ENCODE measurements around the gene TNPO1.
"Not testable (repeated sequence)": the region's sequence is repeated elsewhere in the genome, so short reads cannot be mapped to it uniquely, and the experiment has no call there.

Gene TNPO1

DNA sequence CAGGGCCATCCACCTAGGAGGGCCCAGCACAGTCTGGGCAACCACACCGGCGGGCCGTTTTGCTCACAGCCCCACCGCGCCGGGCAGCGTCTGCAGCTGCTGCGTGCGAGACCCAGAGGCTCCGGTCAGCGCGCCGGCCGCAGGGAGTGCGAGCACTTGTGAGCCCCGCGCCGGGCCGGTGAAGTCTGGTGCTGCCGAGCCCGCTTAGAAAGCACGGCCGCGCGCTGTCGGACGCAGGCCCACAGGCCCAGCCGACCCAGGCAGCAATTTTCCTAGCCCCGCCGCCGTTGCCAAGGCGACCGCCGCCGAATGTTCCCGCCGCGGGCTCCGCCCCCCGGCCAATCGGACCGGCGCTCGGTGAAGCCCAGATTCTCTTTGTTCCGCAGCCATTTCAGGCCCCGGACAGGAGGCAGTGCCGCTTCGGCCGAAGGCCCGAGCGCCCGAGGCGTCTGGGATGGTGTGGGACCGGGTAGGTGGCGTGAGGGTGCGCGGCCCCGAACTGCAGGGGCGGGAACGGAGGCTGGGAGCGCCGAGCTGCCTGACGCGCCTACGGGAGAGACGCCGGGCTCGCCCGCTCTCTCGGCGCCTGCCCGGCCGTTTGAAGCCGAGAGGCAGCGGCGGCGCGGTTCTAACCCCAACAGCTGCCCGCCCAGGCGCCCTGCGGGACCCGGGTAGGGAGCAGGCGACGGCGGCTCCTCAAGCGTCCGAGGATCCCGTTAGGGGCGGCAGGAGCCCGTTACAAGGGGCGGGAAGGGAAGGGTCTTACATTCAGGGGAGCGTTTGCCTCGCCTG, at the start of gene TNPO1:
Gene TNPO1, plus strand, starts transcription at position 378 of the 792 bp plus-strand sequence. Its CDS starts 77 bp downstream, at position 455.
- DNase-seq (ENCODE audit: low read depth in 3 of 3, low spot score in 1 of 3), result peak; percentile 43 to 75 (median 64)

DNA sequence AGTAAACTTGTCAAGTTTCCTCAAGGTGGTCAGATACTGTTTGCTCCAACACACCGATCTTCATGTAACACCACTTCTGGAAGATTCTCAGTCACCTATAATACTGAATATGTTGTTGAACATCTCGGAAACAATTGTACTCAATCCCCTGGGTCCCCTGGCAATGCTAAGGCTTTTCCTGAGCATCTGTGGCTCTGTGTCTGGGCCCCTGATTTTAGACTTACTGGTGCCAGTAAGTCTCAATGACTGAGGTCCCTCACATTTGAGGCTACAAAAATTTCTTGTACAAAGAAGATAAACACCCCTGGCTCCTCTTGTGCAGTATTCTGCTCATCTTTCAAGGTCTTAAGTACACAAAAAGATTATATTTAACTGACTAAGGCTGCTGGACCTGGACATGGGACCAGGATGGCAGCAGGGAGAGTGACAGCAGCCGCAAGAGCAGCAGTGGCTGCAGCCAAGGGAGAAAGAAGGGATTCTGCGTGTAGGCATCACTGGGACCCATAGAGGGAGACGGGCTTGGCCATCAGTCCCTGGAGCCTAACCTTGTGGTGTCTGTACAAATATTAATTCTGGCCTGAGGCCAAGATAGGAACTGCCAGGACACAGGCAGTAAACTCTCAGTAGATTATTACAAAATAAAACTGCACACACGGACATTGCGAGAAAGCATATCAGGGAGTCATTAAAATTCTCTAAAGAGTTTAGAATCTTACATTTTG, 49.0 kb upstream of the TNPO1 start:
- no peak for DNase-seq (ENCODE audit: low read depth in 3 of 3, low spot score in 1 of 3)

DNA sequence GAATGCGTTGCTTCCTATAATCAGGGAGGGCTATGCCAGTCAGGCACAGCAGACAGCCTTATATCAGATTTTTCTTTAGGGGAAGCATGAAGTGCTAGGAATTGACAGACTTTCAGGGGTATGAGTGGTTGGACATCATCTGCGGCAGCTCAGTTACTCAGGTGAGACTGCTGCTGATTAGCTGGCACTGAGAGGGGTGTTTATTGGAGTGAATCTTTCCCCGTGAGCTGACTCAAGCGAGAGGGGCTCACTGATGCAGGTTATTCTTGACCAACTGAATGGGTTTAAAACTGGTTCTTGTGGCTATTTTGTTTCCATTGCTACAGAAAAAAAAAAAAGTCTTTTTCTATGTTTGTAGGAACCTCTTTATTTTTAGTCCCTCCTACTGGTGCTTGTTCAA, 46.2 kb upstream of the TNPO1 start:
- no peak for DNase-seq (ENCODE audit: low read depth in 3 of 3, low spot score in 1 of 3)

DNA sequence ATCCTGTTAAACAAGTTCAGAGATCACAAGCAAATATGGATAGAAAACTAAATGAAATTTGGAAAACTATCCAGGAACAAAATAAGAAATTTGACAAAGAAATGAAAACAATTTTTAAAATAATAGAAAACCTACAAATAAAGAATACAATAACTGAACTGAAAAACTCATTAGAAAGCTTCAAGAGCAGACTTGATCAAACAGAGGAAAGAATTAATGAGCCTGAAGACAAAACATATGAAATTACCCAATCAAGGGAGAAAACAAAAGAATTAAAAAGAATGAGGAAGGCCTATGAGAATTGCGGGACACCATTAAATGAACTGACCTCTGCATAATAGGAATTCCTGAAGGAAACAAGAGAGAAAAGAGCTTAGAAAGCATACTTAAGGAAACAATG, 39.8 kb upstream of the TNPO1 start:
- no peak for DNase-seq (ENCODE audit: low read depth in 3 of 3, low spot score in 1 of 3)

DNA sequence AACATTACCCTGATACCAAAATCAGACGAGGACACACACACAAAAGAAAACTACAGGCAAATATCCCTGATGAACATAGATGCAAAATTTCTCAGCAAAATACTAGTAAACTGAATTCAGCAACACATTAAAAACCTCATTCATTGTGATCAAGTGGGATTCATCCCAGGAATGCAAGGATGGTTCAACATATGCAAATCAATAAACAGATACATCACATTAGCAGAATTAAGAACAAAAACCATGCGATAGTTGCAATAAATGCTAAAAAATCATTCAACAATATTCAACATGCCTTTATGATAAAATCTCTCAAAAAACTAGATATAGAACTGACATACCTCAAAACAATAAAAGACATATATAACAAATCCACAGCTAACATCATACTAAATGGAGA, 36.9 kb upstream of the TNPO1 start:
- no peak for DNase-seq (ENCODE audit: low read depth in 3 of 3, low spot score in 1 of 3)

DNA sequence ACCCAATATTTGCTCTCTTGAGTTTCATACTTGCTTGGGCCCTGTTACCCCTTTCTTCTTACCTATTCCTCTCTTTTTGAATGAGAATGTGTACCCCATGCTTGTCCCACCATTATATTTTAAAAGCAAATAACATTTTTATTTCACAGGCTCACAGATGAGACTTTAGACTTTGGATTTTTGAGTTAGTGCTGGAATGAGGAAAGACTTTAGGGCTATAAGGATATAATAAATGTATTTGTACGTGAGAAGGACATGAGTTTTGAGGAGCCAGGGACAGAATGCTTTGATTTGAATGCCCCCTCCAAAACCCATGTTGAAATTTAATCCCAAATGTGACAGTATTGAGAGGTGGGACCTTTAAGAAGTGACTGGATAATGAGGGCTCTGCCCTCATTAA, 33.1 kb upstream of the TNPO1 start:
- no peak for DNase-seq (ENCODE audit: low read depth in 3 of 3, low spot score in 1 of 3)

DNA sequence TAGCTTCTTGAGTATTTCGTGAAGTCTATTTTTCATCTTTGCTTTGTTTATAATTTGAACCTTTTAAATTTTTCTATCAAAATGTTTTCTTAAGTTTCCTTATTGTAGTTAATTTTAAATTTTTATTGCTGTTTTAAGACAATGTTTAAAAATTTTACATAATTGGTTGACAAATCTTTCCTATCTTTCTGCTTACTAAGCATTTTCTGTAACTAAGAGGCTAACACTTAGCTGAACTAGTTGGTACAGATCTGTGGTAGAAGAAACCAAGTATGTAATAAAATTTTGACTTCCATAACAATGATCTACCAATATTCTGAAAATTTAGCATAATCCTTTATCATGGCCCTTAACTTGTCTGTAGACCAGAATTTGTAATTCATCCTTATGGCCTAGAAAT, 32.3 kb upstream of the TNPO1 start:
- DNase-seq (ENCODE audit: low read depth in 3 of 3, low spot score in 1 of 3), result no peak

DNA sequence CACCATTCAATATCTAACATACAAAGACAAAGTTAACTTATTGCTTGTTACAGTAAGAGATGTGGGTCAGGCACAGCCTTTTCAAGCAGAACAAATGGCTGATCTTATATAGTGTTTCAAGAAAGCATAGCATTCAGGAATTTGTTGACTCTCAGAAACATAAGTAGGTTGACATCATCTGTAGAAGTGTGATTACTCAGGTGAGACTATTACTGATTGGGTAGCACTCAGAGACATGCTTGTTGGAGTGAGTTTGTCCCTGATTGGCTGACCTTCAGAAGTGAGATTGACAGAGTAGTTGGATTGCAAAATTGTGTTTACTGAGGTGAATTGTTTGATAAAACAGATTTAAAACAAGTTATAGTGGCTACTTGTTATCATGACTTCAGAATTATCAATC, 30.7 kb upstream of the TNPO1 start:
- no peak for DNase-seq (ENCODE audit: low read depth in 3 of 3, low spot score in 1 of 3)

DNA sequence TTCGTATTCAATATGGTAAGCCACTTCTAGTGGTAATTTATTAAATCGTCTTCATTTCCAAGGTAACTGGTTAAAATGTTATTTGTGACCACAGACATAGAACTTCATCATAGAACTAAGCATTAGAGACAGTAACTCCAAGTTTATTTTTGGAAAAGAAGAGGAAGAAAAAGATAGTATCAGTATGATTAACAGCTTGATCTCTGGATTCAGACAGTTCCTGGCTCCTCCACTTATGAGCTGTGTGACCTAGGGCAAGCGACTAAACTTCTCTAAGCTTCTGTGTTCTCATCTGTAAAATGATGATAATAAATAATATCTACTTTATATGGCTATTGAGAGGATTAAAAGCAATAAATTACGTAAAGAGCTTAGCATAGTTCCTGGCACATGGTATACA, 29.8 kb upstream of the TNPO1 start:
- no peak for DNase-seq (ENCODE audit: low read depth in 3 of 3, low spot score in 1 of 3)

DNA sequence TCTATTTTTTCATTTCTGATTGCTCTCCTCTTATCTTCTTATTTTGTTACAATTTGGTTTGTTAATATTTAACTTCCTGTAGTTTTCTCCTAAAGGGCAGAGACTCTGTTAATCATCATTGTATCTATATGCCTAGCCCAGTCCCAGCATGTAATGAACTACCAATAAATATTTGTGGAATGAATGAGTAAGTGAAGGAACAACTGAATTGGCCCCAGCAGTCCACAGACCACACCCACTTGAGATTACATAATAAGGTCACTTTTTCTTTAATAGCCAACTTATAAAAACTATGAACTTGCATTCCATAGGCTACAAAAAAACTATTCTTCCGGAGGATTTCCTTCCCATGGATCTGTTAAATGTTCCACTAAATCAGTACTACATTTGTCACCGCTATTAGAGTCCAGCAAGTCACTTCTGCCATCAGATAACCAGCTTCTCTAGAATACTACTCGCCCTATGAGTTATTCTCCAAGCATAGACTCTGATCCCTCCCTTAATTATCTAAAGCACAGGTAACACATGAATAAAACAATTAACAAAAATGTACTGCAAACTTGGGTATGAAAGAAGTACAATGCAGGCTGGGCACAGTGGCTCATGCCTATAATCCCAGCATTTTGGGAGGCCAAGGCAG, 27.5 kb upstream of the TNPO1 start:
- no peak for DNase-seq (ENCODE audit: low read depth in 3 of 3, low spot score in 1 of 3)

DNA sequence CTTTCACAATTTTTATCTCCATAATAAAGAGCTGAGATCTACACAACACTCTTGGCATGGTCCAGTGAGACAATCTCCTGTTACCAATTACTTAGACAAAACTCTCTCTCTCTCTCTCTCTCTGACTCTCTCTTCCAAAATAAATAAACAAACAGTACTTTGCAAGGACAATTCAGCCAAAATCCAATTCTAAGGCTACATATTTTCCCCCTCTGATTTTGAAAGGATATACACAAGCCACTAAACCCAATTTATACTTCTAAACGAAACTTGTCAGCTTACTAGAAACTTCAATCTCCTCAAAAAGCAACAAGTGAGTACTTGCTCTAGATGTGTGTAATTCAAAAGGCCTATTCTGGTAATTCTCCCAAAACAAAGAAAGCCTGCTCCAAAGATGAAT, 26.3 kb upstream of the TNPO1 start:
- DNase-seq (ENCODE audit: low read depth in 3 of 3, low spot score in 1 of 3), result no peak

DNA sequence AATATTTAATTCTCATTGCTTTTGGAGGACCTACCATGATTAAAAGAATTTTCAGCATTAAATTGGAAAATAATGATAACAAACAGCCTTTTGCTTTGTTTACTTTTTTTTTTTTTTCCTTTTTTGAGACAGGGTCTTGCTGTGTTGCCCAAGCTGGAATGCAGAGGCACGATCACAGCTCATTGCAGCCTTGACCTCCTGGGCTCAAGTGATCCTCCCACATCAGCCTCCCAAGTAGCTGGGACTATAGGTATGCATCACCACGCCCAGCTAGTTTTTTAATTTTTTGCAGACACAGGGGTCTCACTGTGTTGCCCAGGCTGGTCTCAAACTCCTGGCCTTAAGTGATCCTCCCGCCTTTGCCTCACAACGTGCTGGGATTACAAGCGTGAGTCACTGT, 23.8 kb upstream of the TNPO1 start:
- DNase-seq (ENCODE audit: low read depth in 3 of 3, low spot score in 1 of 3), result not testable (repeated sequence)

DNA sequence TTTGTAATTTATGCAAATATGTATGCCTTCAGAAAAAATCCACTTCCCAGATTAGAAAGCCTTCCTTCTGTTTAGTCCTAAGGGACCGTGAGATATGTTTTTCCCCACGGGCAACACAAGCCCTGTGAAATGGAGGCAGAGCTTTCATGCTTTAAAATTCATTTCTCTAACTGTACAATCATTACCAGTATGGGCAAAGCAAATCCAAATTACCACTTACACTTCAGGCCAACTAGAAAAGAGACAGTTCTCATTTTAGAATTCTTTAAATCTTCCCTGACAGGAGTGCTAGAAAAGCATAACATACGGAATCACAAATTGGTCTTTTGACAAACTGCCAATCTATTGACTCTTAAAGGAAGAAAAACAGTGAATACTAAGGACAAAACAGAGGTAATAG, 20.5 kb upstream of the TNPO1 start:
- no peak for DNase-seq (ENCODE audit: low read depth in 3 of 3, low spot score in 1 of 3)

DNA sequence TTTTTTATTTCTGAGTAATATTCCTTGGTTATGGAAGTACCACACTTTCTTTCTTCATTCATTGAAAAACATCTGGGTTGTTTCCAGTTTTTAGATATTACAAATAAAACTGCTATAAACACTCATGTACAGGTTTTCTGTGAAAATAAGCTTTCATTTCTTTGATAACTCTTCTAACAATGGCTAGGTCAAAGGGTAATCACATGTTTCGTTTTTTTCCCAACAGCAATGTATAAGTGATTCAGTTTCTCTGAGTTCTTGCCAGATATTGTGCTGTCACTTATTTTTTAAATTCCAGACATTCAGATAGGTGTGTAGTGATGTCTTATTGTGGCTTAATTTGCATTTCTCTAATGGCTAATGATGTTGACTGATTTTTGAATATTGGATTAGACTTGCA, 16.7 kb upstream of the TNPO1 start:
- no peak for DNase-seq (ENCODE audit: low read depth in 3 of 3, low spot score in 1 of 3)

DNA sequence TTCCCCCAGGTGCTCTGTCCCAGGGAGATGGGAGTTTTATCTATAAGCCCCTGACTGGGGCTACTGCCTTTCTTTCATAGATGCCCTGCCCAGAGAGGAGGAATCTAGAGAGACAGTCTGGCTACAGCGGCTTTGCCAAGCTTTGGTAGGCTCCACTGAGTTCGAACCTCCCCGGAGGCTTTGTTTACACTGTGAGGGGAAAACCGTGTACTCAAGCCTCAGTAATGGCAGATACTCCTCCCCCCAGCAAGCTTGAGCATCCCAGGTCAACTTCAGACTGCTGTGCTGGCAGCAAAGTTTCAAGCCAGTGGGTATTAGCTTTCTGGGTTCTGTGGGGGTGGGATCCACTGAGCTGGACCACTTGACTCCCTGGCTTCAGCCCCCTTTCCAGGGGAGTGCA, 7.8 kb upstream of the TNPO1 start:
- DNase-seq (ENCODE audit: low read depth in 3 of 3, low spot score in 1 of 3), result not testable (repeated sequence)

DNA sequence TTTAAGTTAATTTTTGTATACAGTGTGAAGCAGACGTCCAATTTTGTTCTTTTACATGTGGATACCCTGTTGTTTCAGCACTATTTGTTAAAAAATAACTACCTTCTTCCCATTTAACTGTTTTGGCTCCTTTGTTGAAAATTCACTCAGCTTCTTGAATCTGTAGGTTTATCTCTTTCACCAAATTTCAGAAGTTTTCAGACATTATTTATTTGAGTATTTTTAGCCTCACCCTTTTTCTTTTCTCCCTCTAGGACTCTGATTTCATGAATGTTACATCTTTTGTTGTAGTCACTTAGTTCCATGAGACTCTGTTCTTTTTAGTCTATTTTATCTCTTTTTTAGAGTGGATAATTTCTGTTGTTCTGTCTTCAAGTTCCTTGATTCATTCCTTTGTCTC, 4.6 kb upstream of the TNPO1 start:
- DNase-seq (ENCODE audit: low read depth in 3 of 3, low spot score in 1 of 3), result no peak

DNA sequence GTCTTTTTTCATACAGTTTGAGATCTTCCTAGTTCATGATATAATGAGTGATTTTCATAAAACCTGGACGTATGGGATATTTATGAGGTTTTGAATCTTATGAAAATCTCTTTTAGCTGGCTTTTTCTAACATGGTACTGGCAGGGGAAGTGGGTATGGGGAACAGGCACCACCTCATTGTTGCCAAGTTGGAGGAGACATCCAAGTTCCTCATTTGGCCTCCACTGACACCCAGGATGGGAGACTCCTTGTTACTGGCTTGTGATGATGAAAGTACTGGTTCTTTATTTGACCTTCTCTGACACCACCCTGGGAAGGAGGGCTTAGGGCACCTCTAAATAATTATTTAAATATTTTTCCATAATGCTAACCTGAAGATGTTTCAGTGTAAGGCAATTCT, 4.0 kb upstream of the TNPO1 start:
- no peak for DNase-seq (ENCODE audit: low read depth in 3 of 3, low spot score in 1 of 3)

DNA sequence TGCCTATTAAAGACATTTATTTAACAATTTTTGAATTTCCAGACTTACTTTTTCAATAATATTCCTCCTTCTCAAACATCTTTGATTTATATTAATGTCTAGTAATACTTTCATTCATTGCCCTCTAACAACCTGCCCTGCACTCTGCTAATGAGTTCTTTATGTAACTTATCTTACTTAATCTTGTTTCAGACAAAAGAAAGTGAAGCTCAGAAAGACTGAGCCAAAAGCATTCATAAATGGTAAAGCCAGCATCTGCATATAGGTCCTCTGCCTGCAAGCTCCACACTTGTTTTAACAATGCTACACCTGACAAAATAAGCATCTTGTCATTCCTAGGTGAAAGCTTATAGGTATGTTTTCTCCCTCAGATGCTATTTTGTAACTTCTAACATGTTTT, 2.4 kb upstream of the TNPO1 start:
- no peak for DNase-seq (ENCODE audit: low read depth in 3 of 3, low spot score in 1 of 3)

DNA sequence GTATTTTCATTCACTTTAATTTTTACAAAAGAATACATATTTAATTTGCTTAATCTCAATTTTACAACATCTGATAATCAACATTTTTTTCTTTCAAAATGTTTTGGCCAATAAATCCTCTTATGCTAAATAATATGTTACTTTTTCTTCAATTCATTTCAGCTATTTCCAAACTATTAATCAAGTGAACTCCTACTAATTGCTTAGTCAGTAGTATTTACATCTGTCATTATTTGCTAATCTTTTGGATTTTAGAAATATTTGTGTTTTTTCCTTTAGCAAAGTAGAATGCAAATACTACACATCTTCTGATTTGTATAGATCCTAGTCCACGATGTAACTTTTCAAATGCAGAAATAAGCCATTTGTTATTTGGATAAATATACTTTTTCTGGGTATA, 1.6 kb upstream of the TNPO1 start:
- DNase-seq (ENCODE audit: low read depth in 3 of 3, low spot score in 1 of 3), result no peak

DNA sequence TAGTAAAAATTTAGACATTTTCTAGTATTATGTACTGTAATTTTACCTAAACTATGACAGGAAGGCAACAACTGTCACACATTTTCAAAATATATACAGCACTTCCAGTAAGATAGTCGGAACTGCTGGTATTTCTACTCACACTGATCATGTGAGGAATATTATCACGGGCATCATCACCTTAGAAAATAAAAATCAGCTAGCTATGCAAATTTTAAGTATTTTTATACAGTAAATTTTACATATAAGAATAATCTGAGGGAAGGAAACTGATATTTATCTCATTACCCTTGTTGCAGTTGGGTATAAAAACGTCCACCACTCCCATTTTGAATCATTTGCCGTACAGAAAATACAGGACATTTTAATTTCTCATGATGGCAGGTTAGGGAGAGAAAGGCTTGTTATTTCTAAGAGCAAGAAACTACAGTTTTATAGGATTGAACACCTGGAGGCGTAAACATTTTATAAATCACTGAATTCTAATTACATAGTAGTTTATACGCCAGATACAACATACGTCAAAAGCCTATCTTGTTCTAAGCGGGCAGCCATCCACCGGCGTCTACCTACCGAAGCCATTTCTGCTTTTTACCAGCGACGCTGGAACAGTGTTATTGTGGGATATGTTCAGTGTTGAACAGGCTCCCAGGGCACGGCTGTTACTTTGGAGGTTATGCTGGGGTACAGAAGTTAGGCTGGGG, 729 bp upstream of the TNPO1 start:
- peak in 1 of 3 donors; percentile 5 for DNase-seq (ENCODE audit: low read depth in 3 of 3, low spot score in 1 of 3)

DNA sequence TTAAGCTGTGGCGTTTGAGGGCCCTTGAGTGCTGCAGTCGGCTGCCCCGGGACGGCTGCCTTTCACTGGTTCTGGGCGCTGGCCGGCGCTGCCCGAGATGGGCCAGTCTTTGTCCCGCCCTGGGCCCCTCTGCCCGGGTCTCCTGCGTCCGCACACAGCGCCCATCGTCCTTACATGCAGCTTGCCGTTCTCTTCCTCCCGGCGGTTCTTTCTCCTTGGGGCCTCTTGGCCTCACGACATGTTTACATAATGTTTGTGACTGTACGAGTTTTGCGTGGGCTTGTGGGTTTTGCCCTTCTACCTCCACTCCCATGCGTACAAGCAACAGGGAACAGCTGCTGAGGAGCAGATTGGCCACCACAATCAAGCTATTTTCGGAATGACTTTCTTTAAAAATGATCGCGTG, 618 bp downstream of the TNPO1 start:
- no peak for DNase-seq (ENCODE audit: low read depth in 3 of 3, low spot score in 1 of 3)

Measured in stimulated activated CD4-positive, alpha-beta T cell treated with anti-CD3 and anti-CD28 coated beads, TNF-alpha, amount 100 ng/mL, for 1 hour (primary cell).